Metanephros (tissue), 1 donor: ENCODE measurements around the gene COL28A1. TPM values are rescaled to one million over a fixed set of nuclear protein-coding genes. Genes with fewer than 3 reads are reported as not detected.

Experiments
- total RNA-seq: library from RNA; depleted of rRNA; stranded (reverse); fragments of >200 nt; gene quantifications from one replicate; pipeline ENCODE4 v1.2.3, GENCODE V29; 2014

The COL28A1 gene
- 4.8 TPM for total RNA-seq

GRCh38 chr7:7535691-7536090 is at the start of gene COL28A1:
COL28A1 (minus strand) TSS chr7:7535873; CDS start chr7:7532875, 2,998 bp downstream.

DNA sequence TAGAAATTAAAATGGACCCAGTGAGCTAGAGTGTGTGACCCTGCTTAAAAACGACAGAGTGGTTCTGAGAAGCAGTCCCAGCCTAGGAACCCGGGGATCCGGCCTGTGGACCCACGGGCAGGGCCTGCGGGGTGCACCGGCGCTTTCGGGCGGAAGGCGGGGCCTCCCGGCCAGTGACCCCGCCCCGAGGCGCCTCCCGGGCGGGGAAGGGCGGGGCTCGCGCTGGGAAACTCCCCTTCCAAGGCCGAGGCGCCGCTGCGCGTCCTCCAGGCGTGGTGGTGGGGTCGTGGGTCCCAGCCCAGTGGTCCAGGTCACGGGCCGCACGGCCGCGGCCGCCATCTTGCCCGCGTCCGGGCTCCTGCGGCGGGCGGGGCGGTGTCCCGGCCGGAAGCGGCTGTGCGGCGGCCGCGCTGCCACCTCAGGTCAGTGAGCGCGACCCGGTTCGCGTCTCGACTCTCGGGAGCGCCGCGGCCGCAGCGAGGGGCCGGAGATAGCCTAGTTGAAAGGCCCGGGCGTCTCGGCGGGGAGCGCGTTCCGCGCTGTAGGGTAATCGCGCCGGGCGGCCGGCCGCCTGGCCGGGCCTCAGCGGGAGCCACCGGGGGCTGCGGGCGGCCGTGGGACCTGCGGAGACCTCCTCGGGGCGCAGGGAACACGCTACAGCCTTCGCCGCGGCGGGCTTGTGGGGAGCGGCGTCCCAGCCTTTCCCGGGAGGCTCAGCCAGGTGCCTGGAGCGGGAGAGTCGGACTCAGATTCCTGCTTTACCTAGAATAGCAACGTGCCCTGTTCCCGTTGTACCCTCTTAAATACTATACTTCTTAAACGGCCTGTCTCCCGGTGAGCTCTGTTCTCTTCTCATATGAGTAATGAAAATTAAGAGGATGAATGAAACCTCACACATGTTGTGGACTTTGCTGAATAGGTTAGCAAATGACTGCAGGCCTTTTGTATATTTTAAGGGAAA is 31.3 kb upstream of the COL28A1 start, which contains the start of gene MIOS:
MIOS (plus strand) TSS at position 234 of the 961 bp plus-strand sequence. CDS start 5,592 bp downstream, outside the sequence.

Other genes with a start within 250 kb of the COL28A1 start
- 45.6 TPM for gene MIOS, start 31.0 kb upstream of the COL28A1 start, total RNA-seq
- gene UMAD1, start 104.9 kb upstream of the COL28A1 start, total RNA-seq, result 14.1 TPM
- 19.9 TPM for gene RPA3, start 182.7 kb upstream of the COL28A1 start, total RNA-seq